GM10847 (cell line): ENCODE results near the gene CD3D.

Experiments used
- POLR2A ChIP-seq: IDR thresholded peaks from 2 replicates; pipeline ENCODE4 v1.6.1; 2011; ENCODE audit not compliant: insufficient read length; ENCODE audit errors: extremely low read depth

The CD3D gene

DNA sequence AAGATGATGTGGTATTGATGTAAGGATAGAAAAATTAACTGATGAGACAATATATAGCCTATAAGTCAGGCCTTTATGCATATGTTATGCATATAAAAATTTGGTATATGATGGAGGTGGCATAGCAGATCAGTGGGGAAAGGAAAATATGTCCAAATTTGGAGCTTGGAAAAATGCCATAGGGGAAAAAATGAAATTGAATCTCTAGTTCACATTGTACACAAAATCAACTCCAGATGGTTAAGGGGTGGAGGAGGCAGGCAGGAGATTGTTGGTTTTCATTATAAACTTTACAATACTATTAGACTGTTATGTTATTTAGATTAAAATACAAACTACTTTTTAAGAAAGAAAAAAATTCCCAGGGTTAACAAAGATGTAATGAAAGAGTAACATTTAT is 53.1 kb downstream of the CD3D start:
- TF ChIP-seq POLR2A = no peak
